ENCODE measurements around the gene ADGRV1.

Gene ADGRV1

DNA sequence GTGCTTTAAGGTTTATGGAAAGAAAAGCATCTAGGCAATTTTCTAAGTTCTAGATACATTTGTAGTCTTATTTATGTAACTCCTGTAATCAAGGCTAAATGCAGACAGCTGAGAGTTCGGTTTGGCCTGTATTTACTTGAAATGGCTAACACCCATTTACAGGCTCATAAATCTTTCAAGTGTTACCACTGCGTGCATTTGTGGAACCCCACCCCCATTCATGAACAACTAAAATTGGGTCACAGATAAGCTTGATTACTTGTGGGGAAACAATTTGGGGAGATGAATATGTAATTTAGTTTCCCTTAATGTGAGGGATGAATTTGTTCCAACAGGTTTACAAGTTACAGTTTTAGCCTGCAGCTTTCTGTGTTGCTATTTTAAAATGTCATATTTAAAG lies 463.9 kb downstream of the ADGRV1 start (continued):
- TF ChIP-seq, protein P1, sequence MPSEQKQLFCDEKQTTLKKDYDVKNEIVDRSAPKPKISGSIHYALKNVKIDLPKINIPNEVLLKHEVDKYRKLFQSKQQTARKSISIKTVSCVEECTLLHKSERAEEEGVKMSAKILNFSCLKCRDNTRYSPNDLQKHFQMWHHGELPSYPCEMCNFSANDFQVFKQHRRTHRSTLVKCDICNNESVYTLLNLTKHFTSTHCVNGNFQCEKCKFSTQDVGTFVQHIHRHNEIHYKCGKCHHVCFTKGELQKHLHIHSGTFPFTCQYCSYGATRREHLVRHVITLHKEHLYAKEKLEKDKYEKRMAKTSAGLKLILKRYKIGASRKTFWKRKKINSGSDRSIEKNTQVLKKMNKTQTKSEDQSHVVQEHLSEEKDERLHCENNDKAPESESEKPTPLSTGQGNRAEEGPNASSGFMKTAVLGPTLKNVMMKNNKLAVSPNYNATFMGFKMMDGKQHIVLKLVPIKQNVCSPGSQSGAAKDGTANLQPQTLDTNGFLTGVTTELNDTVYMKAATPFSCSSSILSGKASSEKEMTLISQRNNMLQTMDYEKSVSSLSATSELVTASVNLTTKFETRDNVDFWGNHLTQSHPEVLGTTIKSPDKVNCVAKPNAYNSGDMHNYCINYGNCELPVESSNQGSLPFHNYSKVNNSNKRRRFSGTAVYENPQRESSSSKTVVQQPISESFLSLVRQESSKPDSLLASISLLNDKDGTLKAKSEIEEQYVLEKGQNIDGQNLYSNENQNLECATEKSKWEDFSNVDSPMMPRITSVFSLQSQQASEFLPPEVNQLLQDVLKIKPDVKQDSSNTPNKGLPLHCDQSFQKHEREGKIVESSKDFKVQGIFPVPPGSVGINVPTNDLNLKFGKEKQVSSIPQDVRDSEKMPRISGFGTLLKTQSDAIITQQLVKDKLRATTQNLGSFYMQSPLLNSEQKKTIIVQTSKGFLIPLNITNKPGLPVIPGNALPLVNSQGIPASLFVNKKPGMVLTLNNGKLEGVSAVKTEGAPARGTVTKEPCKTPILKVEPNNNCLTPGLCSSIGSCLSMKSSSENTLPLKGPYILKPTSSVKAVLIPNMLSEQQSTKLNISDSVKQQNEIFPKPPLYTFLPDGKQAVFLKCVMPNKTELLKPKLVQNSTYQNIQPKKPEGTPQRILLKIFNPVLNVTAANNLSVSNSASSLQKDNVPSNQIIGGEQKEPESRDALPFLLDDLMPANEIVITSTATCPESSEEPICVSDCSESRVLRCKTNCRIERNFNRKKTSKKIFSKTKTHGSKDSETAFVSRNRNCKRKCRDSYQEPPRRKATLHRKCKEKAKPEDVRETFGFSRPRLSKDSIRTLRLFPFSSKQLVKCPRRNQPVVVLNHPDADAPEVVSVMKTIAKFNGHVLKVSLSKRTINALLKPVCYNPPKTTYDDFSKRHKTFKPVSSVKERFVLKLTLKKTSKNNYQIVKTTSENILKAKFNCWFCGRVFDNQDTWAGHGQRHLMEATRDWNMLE (tag by site-specific recombination; conservative IDR thresholded peaks at IDR 0.05; ENCODE audit: low read depth) = no peak
- TF ChIP-seq KLF8 (tag by site-specific recombination; IDR thresholded peaks at IDR 0.05) (no peak), FEZF1 (tag by site-specific recombination; IDR thresholded peaks at IDR 0.05) (peak; percentile 98), ZNF658 (tag by site-specific recombination; IDR thresholded peaks at IDR 0.05) (no peak), BCL11B (tag by site-specific recombination; IDR thresholded peaks at IDR 0.05; ENCODE audit: low read depth) (peak; percentile 68; the same call in 1 of the 2 replicates), ZNF544 (tag by site-specific recombination; IDR thresholded peaks at IDR 0.05) (no peak), ZBTB17 (tag by site-specific recombination; IDR thresholded peaks at IDR 0.05) (no peak), ZNF843 (tag by site-specific recombination; IDR thresholded peaks at IDR 0.05) (peak; percentile 86), ZNF133 (tag by site-specific recombination; IDR thresholded peaks at IDR 0.05) (no peak), ZNF274 (IDR thresholded peaks at IDR 0.05; ENCODE audit: low read length) (no peak), ZNF274 (tag by site-specific recombination; IDR thresholded peaks at IDR 0.05; ENCODE audit: borderline replicate concordance) (no peak), KLF16 (tag by site-specific recombination; IDR thresholded peaks at IDR 0.05) (no peak; the same call in 1 of the 2 replicates), HOXC10 (CRISPR knock-in tag; IDR thresholded peaks at IDR 0.05) (no peak), ZNF776 (tag by site-specific recombination; IDR thresholded peaks at IDR 0.05; ENCODE audit: borderline replicate concordance) (no peak), GLIS1 (tag by site-specific recombination; IDR thresholded peaks at IDR 0.05) (peak; percentile 34; the same call in 1 of the 2 replicates), GLIS2 (tag by site-specific recombination; IDR thresholded peaks at IDR 0.05) (no peak), ZNF473 (tag by site-specific recombination; IDR thresholded peaks at IDR 0.05) (no peak), ZNF623 (tag by site-specific recombination; IDR thresholded peaks at IDR 0.05) (no peak), GLI4 (tag by site-specific recombination; IDR thresholded peaks at IDR 0.05) (no peak), ZNF426 (tag by site-specific recombination; IDR thresholded peaks at IDR 0.05) (no peak)
- TF ChIP-seq, protein P2, sequence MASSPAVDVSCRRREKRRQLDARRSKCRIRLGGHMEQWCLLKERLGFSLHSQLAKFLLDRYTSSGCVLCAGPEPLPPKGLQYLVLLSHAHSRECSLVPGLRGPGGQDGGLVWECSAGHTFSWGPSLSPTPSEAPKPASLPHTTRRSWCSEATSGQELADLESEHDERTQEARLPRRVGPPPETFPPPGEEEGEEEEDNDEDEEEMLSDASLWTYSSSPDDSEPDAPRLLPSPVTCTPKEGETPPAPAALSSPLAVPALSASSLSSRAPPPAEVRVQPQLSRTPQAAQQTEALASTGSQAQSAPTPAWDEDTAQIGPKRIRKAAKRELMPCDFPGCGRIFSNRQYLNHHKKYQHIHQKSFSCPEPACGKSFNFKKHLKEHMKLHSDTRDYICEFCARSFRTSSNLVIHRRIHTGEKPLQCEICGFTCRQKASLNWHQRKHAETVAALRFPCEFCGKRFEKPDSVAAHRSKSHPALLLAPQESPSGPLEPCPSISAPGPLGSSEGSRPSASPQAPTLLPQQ (tag by site-specific recombination; IDR thresholded peaks at IDR 0.05) = no peak
- TF ChIP-seq, protein P3, sequence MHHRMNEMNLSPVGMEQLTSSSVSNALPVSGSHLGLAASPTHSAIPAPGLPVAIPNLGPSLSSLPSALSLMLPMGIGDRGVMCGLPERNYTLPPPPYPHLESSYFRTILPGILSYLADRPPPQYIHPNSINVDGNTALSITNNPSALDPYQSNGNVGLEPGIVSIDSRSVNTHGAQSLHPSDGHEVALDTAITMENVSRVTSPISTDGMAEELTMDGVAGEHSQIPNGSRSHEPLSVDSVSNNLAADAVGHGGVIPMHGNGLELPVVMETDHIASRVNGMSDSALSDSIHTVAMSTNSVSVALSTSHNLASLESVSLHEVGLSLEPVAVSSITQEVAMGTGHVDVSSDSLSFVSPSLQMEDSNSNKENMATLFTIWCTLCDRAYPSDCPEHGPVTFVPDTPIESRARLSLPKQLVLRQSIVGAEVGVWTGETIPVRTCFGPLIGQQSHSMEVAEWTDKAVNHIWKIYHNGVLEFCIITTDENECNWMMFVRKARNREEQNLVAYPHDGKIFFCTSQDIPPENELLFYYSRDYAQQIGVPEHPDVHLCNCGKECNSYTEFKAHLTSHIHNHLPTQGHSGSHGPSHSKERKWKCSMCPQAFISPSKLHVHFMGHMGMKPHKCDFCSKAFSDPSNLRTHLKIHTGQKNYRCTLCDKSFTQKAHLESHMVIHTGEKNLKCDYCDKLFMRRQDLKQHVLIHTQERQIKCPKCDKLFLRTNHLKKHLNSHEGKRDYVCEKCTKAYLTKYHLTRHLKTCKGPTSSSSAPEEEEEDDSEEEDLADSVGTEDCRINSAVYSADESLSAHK (tag by site-specific recombination; IDR thresholded peaks at IDR 0.05) = peak; percentile 76
- TF ChIP-seq, protein P4, sequence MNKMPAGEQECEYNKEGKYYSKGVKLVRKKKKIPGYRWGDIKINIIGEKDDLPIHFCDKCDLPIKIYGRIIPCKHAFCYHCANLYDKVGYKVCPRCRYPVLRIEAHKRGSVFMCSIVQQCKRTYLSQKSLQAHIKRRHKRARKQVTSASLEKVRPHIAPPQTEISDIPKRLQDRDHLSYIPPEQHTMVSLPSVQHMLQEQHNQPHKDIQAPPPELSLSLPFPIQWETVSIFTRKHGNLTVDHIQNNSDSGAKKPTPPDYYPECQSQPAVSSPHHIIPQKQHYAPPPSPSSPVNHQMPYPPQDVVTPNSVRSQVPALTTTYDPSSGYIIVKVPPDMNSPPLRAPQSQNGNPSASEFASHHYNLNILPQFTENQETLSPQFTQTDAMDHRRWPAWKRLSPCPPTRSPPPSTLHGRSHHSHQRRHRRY (tag by site-specific recombination; IDR thresholded peaks at IDR 0.05) = no peak
- TF ChIP-seq, protein P5, sequence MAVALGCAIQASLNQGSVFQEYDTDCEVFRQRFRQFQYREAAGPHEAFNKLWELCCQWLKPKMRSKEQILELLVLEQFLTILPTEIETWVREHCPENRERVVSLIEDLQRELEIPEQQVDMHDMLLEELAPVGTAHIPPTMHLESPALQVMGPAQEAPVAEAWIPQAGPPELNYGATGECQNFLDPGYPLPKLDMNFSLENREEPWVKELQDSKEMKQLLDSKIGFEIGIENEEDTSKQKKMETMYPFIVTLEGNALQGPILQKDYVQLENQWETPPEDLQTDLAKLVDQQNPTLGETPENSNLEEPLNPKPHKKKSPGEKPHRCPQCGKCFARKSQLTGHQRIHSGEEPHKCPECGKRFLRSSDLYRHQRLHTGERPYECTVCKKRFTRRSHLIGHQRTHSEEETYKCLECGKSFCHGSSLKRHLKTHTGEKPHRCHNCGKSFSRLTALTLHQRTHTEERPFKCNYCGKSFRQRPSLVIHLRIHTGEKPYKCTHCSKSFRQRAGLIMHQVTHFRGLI (tag by site-specific recombination; IDR thresholded peaks at IDR 0.05) = no peak
- TF ChIP-seq, protein P6, sequence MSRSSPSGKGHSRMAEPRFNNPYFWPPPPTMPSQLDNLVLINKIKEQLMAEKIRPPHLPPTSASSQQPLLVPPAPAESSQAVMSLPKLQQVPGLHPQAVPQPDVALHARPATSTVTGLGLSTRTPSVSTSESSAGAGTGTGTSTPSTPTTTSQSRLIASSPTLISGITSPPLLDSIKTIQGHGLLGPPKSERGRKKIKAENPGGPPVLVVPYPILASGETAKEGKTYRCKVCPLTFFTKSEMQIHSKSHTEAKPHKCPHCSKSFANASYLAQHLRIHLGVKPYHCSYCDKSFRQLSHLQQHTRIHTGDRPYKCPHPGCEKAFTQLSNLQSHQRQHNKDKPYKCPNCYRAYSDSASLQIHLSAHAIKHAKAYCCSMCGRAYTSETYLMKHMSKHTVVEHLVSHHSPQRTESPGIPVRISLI (tag by site-specific recombination; IDR thresholded peaks at IDR 0.05) = no peak
- TF ChIP-seq, protein P7, sequence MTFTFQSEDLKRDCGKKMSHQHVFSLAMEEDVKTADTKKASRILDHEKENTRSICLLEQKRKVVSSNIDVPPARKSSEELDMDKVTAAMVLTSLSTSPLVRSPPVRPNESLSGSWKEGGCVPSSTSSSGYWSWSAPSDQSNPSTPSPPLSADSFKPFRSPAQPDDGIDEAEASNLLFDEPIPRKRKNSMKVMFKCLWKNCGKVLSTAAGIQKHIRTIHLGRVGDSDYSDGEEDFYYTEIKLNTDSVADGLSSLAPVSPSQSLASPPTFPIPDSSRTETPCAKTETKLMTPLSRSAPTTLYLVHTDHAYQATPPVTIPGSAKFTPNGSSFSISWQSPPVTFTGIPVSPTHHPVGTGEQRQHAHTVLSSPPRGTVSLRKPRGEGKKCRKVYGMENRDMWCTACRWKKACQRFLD (tag by site-specific recombination; IDR thresholded peaks at IDR 0.05) = no peak
